Pancreas (tissue), 10 donors: ENCODE data around the gene BRI3BP. TPM values are rescaled to one million over a fixed set of nuclear protein-coding genes. Genes with fewer than 3 reads are reported as not detected.

Source experiments
- ATAC-seq, 4 donors: fragments of 200-7000 bp; cut with Tn5 transposase; one replicate each; pipeline versions ENCODE4 v1.8.0 to v1.9.1; 2020; ENCODE audit warnings: mild to moderate bottlenecking in 4 of 4, moderate library complexity in 4 of 4
- DNase-seq, 6 donors: peaks; one replicate each; pipeline ENCODE4 v3.0.0-alpha.2; 2020
- FAIRE-seq: peaks from 2 replicates; lab custom pipeline; 2012; peaks lifted over from hg19 to GRCh38; lab: Jason Lieb, UNC
- H3K27ac ChIP-seq, 4 donors: fragments of 200-600 bp; sonication (generic); 1 replicate in 3 of 4; 2 replicates in 1 of 4; pipeline versions ENCODE4 v1.5.0 to v1.8.0; 2020
- H3K27me3 ChIP-seq, 4 donors: fragments of 200-600 bp; one replicate each; pipeline ENCODE4 v1.8.0; 2021
- H3K36me3 ChIP-seq, 3 donors: fragments of 200-600 bp; sonication (generic) in 1 of 3; one replicate each; pipeline versions ENCODE4 v1.5.0 to v1.8.0; 2020 to 2021
- H3K4me1 ChIP-seq, 3 donors: fragments of 200-600 bp; one replicate each; pipeline ENCODE4 v1.8.0; 2021
- H3K4me3 ChIP-seq, 4 donors: fragments of 200-600 bp; sonication (generic) in 2 of 4; one replicate each; pipeline versions ENCODE4 v1.5.0 to v1.8.0; 2020 to 2021
- H3K9me3 ChIP-seq, 4 donors: fragments of 200-600 bp; one replicate each; pipeline ENCODE4 v1.8.0; 2021
- WGBS, 2 donors: extraction: QIAGEN DNeasy Blood & Tissue Kit; methylation state at CpG; one replicate each; pipeline ENCODE4 v1.1.7; 2013; 5-methylcytosine and 5-hydroxymethylcytosine counted together
- intact Hi-C, 3 donors: fragments of 100-400 bp; cut with DNase I; formaldehyde crosslinking; loops; one replicate each; pipeline versions ENCODE4 v1.11.1 to v1.14.2; 2022
- polyA plus RNA-seq, 2 donors: library from polyadenylated mRNA; stranded (reverse); fragments of 200-250 nt; gene quantifications; one replicate each; pipeline ENCODE4 v1.2.3, GENCODE V29; 2013
- total RNA-seq, 6 donors: library from RNA; stranded (reverse); fragmentation: NEBNext Ultra II Directional in 4 of 6; extraction: Animal tissue kit (Norgen Biotek cat#: 25700) in 4 of 6; gene quantifications; one replicate each; pipeline versions ENCODE4 v1.2.1 to v1.2.4, GENCODE V29; 2021 to 2023
- TF ChIP-seq, protein P1 (sequence below), 4 donors: fragments of 200-600 bp; sonication (generic) in 3 of 4; IDR thresholded peaks; one replicate each; pipeline versions ENCODE4 v1.5.0 to v1.8.0; 2021; ENCODE audit warnings: antibody characterized with exemption in 4 of 4
- donor health status: healthy with polysubstance abuse.
- donor health status: DM: no; HTN: no; CAD: no; lungs with moderate emphysema.
- donor health status: DM: no; HTN: no; CAD: no.
- donor health status: control.
- donor health status: control.
- donor health status: Bipolar disorder and iron deficiency.
- donor health status: DM: yes; HTN: yes; CAD: no.
- donor health status: DM: no; HTN: no; CAD: no.
- donor health status: DM: no; HTN: no; CAD: no.
- donor health status: DM: yes; HTN: yes; CAD: no.

Gene BRI3BP
- total and polyA plus RNA-seq, 8 donors: 1.5 to 10.6 (median 5.0) TPM

DNA sequence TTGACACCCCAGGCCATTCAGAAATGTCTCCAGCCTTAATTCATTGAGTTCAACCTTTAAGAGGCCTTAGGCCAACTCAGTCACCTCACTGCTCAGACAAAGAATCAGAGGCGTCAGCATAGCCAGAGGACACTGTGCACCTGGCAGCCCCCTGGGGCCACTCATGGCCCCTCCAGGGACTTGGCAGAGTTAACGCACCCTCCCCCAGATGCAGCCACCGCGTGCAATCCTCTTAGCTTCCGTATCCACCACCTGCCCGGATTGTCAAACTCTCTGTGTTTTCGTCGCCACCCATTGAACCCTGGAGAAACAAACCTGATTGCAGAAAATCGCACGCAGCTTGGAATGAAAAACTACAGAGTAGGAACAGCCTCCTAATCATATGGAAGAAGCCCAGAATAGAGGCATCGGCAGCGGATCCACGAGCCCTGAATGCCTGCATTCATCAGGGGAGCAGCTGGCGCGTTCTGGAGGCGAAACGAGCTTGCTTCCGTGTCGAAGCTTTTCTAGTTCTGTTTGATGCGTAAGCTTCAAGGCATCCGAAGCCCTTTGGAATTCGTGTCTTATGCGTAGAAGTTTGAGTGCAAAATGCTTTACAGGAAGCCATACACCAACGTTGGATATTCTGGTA lies 22.4 kb downstream of the BRI3BP start:
- no peaks in the 10 kb centered on the region for H3K27me3 ChIP-seq
- H3K4me3 ChIP-seq: no peak overlapping the region
- WGBS, 2 donors: 96% methylated on average over 24 of the region's 24 CpGs
- H3K9me3 ChIP-seq: no peaks in the 10 kb centered on the region
- no peaks in the 10 kb centered on the region for H3K36me3 ChIP-seq
- DNase-seq (no peak), FAIRE-seq (no peak), ATAC-seq (no peak)
- intact Hi-C loops: no loop called here
- TF ChIP-seq, protein P1, sequence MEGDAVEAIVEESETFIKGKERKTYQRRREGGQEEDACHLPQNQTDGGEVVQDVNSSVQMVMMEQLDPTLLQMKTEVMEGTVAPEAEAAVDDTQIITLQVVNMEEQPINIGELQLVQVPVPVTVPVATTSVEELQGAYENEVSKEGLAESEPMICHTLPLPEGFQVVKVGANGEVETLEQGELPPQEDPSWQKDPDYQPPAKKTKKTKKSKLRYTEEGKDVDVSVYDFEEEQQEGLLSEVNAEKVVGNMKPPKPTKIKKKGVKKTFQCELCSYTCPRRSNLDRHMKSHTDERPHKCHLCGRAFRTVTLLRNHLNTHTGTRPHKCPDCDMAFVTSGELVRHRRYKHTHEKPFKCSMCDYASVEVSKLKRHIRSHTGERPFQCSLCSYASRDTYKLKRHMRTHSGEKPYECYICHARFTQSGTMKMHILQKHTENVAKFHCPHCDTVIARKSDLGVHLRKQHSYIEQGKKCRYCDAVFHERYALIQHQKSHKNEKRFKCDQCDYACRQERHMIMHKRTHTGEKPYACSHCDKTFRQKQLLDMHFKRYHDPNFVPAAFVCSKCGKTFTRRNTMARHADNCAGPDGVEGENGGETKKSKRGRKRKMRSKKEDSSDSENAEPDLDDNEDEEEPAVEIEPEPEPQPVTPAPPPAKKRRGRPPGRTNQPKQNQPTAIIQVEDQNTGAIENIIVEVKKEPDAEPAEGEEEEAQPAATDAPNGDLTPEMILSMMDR (IDR thresholded peaks at IDR 0.05): no peak
- peaks cover 0 to 15% (median 0%) of the 10 kb centered on the region in 3 donors for H3K4me1 ChIP-seq
- H3K27ac ChIP-seq: no peak overlapping the region

DNA sequence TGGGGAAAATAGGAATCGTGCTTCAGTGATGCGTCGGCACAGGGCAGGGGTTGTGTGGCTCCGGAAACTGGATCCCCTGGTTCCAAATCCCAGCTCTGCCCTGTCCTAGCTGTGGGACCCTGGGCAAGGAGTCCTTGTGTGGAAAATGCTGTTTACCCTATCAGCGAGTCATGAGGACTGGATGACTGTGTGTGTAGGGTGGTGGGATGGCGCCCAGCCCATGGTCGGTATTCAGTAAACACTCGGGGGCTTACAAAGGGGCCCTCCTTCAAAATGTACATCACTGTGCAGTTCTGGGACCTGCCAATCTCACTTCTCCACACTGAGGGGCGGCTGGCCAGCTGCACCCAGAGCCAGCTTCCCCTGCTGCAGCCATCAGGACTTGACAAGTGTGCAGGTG lies 24.4 kb downstream of the BRI3BP start:
- no peak for FAIRE-seq
- Histone ChIP-seq H3K36me3 (no peaks in the 10 kb centered on the region), H3K27ac (no peak overlapping the region), H3K4me3 (no peak overlapping the region), H3K4me1 (peaks cover 0 to 15% (median 0%) of the 10 kb centered on the region in 3 donors), H3K9me3 (no peaks in the 10 kb centered on the region), H3K27me3 (no peaks in the 10 kb centered on the region)
- WGBS, 2 donors: 95% methylated on average over 9 of the region's 9 CpGs
- intact Hi-C loops: no loop called here
- no peak for ATAC-seq
- TF ChIP-seq, protein P1 (IDR thresholded peaks at IDR 0.05): no peak
- no peak for DNase-seq

DNA sequence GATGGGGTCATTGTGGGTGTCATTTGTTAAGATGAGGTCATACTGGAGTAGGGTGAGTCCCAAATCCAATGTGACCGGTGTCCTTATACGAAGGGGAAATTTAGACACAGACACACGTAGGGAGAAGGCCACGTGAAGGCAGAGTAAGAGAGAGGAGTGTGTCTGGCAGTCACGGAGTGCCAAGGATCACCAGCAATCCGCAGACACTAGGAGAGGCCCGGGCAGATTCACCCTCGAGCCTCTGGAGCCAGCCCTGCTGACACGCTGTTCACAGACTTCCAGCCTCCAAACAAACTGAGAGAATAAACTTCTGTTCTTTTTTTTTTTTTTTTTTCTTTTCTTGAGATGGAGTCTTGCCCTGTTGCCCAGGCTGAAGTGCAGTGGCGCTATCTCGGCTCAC lies 24.9 kb downstream of the BRI3BP start:
- whole genome bisulfite sequencing, 2 donors: 95 to 98% methylated on average over 11 of the region's 11 CpGs
- FAIRE-seq (no peak), DNase-seq (no peak), ATAC-seq (no peak)
- H3K4me1 ChIP-seq: peaks cover 0 to 11% (median 0%) of the 10 kb centered on the region in 3 donors
- H3K27ac ChIP-seq: no peak overlapping the region
- H3K9me3 ChIP-seq: no peaks in the 10 kb centered on the region
- H3K27me3 ChIP-seq: no peaks in the 10 kb centered on the region
- TF ChIP-seq, protein P1 (IDR thresholded peaks at IDR 0.05): no peak
- H3K36me3 ChIP-seq: no peaks in the 10 kb centered on the region
- H3K4me3 ChIP-seq: no peak overlapping the region
- intact Hi-C loops: no loop called here

DNA sequence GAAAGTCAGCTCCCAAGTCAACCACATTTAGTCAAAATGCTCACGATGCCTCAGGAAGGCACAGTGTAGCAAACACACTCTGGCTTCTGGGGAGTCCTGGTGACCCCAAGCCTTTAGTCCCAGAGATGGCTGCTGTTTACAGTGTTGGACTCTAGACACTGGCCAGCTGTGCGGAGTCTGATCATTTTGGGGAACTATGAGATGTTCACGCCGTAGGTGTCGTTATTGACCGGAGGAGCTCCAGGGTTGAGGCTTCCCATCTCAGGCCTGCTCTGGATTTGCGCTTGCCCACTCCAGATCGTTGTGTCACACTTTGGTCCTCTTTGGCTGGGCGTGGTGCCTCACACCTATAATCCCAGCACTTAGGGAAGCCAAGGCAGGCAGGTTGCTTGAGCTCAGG lies 27.7 kb downstream of the BRI3BP start:
- Histone ChIP-seq H3K9me3 (no peaks in the 10 kb centered on the region), H3K27me3 (no peaks in the 10 kb centered on the region), H3K4me3 (no peak overlapping the region), H3K4me1 (no peaks in the 10 kb centered on the region), H3K27ac (no peak overlapping the region), H3K36me3 (no peaks in the 10 kb centered on the region)
- intact Hi-C loops: no loop called here
- DNase-seq (no peak), FAIRE-seq (no peak), ATAC-seq (no peak)
- TF ChIP-seq, protein P1 (IDR thresholded peaks at IDR 0.05): no peak
- WGBS, 2 donors: 96 to 97% methylated on average over 9 of the region's 9 CpGs

DNA sequence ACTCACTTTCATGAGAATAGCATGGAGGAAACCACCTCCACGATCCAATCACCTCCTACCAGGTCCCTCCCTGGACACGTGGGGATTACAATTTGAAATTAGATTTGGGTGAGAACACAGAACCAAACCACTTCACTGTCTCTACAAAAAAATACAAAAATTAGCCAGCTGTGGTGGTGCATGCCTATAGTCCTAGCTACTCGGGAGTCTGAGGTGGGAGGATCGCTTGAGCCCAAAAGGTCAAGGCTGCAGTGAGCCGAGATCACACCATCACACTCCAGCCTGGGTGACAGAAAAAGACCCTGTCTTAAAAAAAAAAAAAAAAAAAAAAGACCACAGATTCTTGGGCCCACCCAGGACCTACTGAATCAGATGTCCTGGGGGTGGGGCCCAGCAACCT lies 28.3 kb downstream of the BRI3BP start:
- H3K27ac ChIP-seq: no peak overlapping the region
- WGBS, 2 donors: 82 to 83% methylated on average over 5 of the region's 5 CpGs
- no peak for FAIRE-seq
- H3K4me1 ChIP-seq: no peaks in the 10 kb centered on the region
- ATAC-seq: no peak
- H3K4me3 ChIP-seq: no peak overlapping the region
- TF ChIP-seq, protein P1 (IDR thresholded peaks at IDR 0.05): no peak
- H3K9me3 ChIP-seq: no peaks in the 10 kb centered on the region
- intact Hi-C loops: no loop called here
- no peaks in the 10 kb centered on the region for H3K36me3 ChIP-seq
- H3K27me3 ChIP-seq: no peaks in the 10 kb centered on the region
- no peak for DNase-seq
